Measurements from ENCODE around the gene TYMP.

DNA sequence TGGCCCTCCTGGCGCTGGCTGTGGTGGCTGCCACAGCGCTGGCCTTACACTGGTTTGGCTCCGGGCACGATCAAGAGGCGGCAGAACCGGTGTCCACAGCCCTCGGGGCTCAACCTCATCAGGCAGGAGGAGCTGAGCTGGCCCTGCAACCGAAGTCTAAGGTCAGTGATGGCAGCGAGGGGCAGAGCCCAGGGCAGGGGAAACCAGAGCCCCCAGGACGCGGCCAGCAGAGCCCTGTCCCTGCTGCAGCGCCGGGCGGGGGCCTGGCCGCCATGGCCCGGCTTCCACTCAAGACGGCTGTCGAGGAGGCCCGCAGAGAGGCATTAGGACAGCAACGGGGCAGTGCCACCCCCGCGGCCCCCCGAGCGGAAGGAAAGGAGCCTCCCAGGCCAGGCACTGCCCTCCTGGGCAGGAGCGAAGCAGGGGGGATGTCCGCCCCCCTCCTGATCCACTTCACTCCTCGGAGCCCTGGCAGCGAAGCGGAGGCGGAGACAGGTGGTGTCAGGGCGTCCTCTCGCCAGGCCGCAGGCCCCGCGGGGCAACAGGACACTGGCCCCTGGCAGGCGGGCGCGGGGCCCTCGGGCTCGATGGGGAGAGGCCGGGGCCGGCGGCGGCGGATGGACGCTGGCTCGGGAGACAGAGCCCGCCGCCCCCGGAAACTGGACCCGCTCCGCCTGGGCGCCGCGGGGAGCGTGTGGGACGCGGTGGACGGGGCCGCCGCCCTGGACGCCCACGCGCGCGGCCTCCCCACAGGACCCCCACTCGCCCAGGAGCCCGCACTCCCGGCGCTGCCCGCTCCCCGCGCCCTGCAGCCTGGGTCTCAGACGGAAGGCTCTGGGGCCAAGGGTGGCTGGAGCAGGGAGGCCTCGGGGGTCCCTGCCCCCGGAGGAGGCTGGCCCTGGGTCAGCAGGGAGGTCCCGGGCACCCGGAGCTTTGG lies 16.8 kb upstream of the TYMP start:
- TF ChIP-seq POLR2AphosphoS5 (IDR thresholded peaks at IDR 0.05; ENCODE audit: low read depth, low read length) (no peak), POLR2A (IDR thresholded peaks at IDR 0.05; ENCODE audit: low read depth, low read length) (no peak), TAF1 (IDR thresholded peaks at IDR 0.05; ENCODE audit: borderline replicate concordance, low read depth, low read length) (no peak)

Data from GM12892 (cell line).